GM12873 (cell line): ENCODE data around the gene FBLN5.

Experiments used
- TF ChIP-seq, protein P1 (sequence below): IDR thresholded peaks from 2 replicates; pipeline ENCODE4 v1.5.1; 2012; ENCODE audit warnings: low read depth, mild to moderate bottlenecking, moderate library complexity, low read length, control low read depth; ENCODE audit not compliant: insufficient read depth; ENCODE audit errors: missing control alignments

The FBLN5 gene

DNA sequence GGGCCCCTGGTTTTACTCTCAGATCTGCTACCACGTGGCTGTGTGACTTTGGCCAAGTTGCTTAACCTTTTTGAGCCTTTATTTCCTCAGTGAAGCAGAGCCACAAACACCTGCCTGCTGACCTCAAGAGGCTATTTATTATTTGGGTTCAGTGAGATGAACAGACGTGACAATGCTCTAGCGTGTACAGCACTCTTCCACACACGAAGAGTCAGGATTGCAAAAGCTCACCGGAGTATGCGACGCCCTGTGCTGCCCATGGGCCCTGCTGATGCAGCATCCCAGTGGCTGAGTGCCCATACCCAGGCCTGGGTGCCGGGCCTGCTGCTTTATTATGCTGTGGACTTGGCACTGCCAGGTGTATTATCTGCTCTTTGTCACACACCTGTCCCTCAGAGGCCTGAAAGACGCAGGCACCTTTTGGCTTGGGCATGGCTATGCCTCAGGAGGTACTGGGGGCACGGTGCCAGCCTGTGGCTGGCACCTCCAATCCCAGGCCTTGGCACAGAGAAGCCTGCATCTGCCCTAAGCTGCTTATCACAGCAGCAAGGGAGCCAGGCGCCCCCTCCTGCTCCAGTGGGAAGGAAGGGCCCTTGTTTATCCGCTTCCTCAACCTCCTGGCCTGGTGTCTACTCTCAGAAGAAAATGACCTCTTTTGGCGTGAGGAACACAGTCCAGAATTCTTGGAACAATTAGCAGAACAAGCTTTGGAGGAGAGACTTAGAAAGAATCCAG lies 57.9 kb downstream of the FBLN5 start:
- TF ChIP-seq, protein P1, sequence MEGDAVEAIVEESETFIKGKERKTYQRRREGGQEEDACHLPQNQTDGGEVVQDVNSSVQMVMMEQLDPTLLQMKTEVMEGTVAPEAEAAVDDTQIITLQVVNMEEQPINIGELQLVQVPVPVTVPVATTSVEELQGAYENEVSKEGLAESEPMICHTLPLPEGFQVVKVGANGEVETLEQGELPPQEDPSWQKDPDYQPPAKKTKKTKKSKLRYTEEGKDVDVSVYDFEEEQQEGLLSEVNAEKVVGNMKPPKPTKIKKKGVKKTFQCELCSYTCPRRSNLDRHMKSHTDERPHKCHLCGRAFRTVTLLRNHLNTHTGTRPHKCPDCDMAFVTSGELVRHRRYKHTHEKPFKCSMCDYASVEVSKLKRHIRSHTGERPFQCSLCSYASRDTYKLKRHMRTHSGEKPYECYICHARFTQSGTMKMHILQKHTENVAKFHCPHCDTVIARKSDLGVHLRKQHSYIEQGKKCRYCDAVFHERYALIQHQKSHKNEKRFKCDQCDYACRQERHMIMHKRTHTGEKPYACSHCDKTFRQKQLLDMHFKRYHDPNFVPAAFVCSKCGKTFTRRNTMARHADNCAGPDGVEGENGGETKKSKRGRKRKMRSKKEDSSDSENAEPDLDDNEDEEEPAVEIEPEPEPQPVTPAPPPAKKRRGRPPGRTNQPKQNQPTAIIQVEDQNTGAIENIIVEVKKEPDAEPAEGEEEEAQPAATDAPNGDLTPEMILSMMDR, result no peak

DNA sequence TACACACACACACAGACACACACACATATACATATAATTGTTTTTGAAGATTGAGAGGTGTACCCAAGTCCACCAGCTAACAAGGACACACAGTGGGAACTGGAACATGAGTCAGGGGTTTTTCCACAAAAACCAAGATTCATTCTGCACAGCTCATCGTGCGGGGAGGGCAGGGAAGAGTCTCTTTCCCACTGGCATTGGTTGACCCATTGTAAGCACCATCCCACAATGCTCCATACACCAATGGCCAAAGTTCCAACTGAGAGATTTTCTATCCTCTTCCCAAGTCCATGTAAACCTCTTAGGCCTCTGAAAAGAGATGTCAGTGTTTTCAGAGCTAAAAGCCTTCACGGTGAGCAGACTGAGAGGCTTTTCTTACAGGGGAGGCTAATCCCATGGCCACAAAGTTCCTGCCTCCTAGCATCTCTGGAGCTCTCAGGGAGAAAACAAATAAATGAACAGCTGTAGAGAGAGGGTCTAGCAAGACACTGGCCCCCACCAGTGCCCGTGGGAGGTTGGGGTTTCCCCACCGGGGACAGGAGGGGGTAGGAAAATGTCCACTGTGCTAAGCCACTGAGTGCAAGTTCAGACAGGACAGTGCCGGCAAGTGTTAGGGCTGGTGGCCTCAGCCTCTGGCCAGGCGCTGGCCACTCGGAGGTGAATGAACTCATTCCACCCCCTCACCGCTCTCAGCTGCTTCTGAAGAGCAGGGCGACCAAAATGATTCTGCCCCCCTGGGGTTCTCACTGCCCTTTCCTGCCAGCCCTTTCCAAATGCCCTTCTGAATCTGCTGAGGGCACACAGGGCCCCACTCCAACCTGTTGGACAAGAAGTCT lies 58.6 kb downstream of the FBLN5 start:
- TF ChIP-seq, protein P1, result no peak

DNA sequence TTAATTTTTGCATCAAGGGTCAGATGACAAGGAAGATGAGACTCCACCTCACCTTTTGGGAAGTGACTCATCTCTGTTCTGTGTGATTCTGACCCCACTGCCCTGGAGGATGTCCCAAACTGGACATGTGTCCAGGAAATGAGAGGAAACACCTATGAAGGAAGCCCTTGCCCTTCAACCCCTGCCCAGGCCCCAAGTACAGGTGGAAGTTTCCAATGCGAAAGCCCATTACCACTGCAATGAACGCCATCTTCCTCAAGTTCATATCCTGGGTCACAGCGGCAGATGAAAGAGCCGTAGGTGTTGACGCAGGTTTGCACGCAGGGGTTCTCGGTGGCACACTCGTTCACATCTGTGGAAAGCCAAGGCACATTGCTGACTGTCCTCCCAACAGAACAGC lies 60.5 kb downstream of the FBLN5 start:
- TF ChIP-seq, protein P1, result no peak

DNA sequence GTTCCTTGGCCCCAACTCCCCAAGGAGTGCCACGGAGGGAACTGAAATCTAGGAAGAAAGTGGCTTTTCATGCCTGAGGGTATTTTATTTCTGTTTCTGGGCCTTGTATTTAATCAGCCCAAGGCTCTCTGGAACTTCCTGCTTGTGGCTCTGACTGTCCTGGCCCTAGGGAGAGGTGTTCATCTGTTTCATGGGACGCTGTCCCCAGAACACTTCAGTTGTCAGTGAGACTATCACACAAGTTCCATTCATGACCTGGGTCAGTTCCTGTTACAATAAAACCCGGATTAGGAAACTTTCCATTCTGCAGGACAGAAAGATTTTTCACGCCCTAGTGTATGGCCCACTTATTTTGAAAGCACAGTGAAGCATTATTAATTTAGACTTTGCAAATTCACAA lies 61.7 kb downstream of the FBLN5 start:
- TF ChIP-seq, protein P1, result no peak

DNA sequence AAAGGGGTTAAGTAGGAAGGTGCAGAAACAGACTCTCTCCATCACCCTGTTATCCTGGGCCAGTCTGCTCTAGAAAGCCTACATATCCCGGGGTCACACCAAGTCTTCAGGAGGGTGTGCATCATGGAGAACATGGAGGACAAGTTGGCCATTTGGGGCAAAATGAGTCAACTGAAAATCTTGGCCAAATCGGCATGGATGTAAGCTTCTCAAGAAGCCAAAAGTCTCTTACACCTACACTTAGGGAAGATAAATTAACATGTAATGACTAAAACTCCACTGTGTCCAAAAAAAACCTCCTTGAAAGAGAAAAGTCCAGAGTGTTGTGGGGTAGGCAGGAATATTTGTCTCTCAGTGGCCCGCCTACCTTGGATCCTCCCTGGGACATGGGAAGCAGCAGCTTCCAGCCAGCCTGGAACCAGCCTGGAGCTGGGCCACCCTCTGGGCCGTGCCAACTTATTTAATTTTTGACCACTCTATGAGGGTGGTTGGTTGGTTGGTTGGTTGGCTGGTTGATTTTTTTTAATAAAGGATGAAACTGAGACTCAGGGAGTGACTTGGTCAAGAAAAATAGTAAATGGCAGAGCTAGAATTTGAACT lies 62.3 kb downstream of the FBLN5 start:
- TF ChIP-seq, protein P1, result no peak

DNA sequence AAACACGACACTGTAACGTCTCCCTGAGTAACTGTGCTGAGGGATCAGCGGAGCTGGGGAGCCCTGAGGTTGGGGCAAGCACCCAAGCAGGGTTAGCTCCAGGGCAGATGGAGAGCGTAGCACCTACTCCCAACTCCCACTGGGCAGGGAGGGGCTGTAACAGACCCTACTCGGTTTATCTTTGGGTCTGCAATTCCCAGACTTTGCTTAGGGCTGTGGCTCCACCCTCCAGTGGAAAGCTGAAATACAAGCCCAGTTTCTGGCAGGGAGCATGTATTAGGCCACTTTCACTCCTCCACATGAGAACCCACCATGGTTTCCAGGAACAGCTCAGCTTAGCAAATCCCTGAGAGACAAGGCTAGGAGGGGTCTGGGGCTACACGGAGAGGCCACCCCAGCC lies 62.8 kb downstream of the FBLN5 start:
- TF ChIP-seq, protein P1, result no peak

DNA sequence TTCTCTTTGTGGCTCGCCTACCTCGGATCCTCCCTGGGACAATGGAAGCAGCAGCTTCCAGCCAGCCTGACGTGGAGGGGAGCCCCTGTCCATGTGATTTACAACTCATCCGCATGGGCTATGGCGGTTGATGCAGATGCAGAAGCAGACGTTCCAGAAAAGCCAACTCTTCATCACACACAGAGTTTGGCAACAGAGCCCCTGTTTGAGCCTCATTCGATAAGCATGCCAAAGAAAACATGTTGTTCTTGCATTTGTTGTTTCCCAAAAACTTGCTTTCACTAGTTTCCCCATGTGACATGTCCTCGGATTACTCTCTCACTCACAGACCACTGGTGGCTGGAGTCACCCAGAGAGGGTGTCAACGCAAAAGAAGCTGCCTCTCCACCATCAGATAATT lies 63.7 kb downstream of the FBLN5 start:
- TF ChIP-seq, protein P1, result no peak
